GM12891 (cell line): ENCODE data around the gene CFAP53.
"Not testable (repeated sequence)": the region's sequence is repeated elsewhere in the genome, so short reads cannot be mapped to it uniquely, and the experiment has no call there.

Experiments
- PAX5 ChIP-seq: IDR thresholded peaks from 2 replicates; pipeline ENCODE4 v1.6.1; 2011; ENCODE audit warnings: low read length, moderate library complexity, mild to moderate bottlenecking; ENCODE audit not compliant: insufficient read depth, severe bottlenecking
- POLR2A ChIP-seq: IDR thresholded peaks from 2 replicates; pipeline ENCODE4 v1.6.1; 2011; ENCODE audit warnings: low read depth, low read length, control low read depth
- POLR2AphosphoS5 ChIP-seq: IDR thresholded peaks from 2 replicates; pipeline ENCODE4 v1.6.1; 2011; ENCODE audit warnings: low read depth, low read length, control low read depth
- POU2F2 ChIP-seq: IDR thresholded peaks from 2 replicates; pipeline ENCODE4 v1.6.1; 2011; ENCODE audit warnings: low read depth, mild to moderate bottlenecking, control low read depth, low read length, moderate library complexity
- SPI1 ChIP-seq: IDR thresholded peaks from 2 replicates; pipeline ENCODE4 v1.6.1; 2011; ENCODE audit warnings: low read depth, low read length, control low read depth
- TAF1 ChIP-seq: IDR thresholded peaks from 2 replicates; pipeline ENCODE4 v1.6.1; 2011; ENCODE audit warnings: low read depth, low read length, control low read depth

GRCh38 chr18:50288348-50289107 lies 22.2 kb upstream of the CFAP53 start:
- TF ChIP-seq POLR2AphosphoS5, POLR2A, SPI1, TAF1, POU2F2, PAX5: not testable (repeated sequence)
